PC-9 (cell line): ENCODE data around the gene SLC30A9. TPM values are rescaled to one million over a fixed set of nuclear protein-coding genes. Genes with fewer than 3 reads are reported as not detected.

Experiments used
- Bru-seq: library from RNA; stranded (reverse); fragments of 400-500 nt; gene quantifications from one replicate; lab custom pipeline; 2021; lab: Mats Ljungman, UMichigan
- BruChase-seq, 2 experiments: library from RNA; stranded (reverse); fragments of 400-500 nt; gene quantifications; one replicate each; lab custom pipeline; 2021; lab: Mats Ljungman, UMichigan
- BruUV-seq: library from RNA; stranded (reverse); fragments of 400-500 nt; replicated peaks from 2 replicates; lab custom pipeline; 2021; lab: Mats Ljungman, UMichigan
- CTCF ChIA-PET: fragments of 300-600 bp; sonication (Branson Sonifier 250); formaldehyde crosslinking; loops from one replicate; lab custom pipeline; 2022; ENCODE audit warnings: antibody characterized with exemption; lab: Charles Lee
- POLR2A ChIA-PET: fragments of 300-600 bp; sonication (Branson Sonifier 250); formaldehyde crosslinking; loops from one replicate; lab custom pipeline; 2022; ENCODE audit warnings: antibody characterized with exemption; ENCODE audit not compliant: unreplicated experiment; lab: Charles Lee
- DNase-seq, 2 experiments: peaks; one replicate each; pipeline versions ENCODE4 v3.0.0 to v3.0.0-alpha.2; 2015 to 2022; ENCODE audit warnings: mixed read lengths in 1 of 2
- H2AFZ ChIP-seq: fragments of 200-600 bp; sonication (generic); 2 replicates; pipeline ENCODE4 v1.8.1; 2017; ENCODE audit warnings: antibody characterized with exemption
- H3F3A ChIP-seq: fragments of 200-600 bp; sonication (generic); 2 replicates; pipeline ENCODE4 v1.8.1; 2017; ENCODE audit warnings: antibody characterized with exemption, mild to moderate bottlenecking, low read depth; ENCODE audit not compliant: insufficient read depth
- H3K27ac ChIP-seq: fragments of 200-600 bp; sonication (generic); 2 replicates; pipeline ENCODE4 v1.6.1; 2016; ENCODE audit warnings: mixed run types
- H3K27me3 ChIP-seq: fragments of 200-600 bp; sonication (generic); 2 replicates; pipeline ENCODE4 v1.6.1; 2016; ENCODE audit warnings: low read depth, mixed run types; ENCODE audit not compliant: insufficient read depth
- H3K36me3 ChIP-seq: fragments of 200-600 bp; sonication (generic); 2 replicates; pipeline ENCODE4 v1.6.1; 2016; ENCODE audit warnings: low read depth, mixed run types
- H3K4me1 ChIP-seq: fragments of 200-600 bp; sonication (generic); replicated peaks from 2 replicates; pipeline ENCODE4 v1.6.1; 2016; ENCODE audit warnings: mixed run types; ENCODE audit not compliant: insufficient read depth
- H3K4me2 ChIP-seq: fragments of 200-600 bp; sonication (generic); 2 replicates; pipeline ENCODE4 v1.6.1; 2017; ENCODE audit warnings: mixed run types
- H3K4me3 ChIP-seq: fragments of 200-600 bp; sonication (generic); 2 replicates; pipeline ENCODE4 v1.6.1; 2016; ENCODE audit warnings: mixed run types
- H3K79me2 ChIP-seq: fragments of 200-600 bp; sonication (generic); 2 replicates; pipeline ENCODE4 v1.6.1; 2017; ENCODE audit warnings: low read depth, mixed run types
- H3K9me2 ChIP-seq: fragments of 200-600 bp; sonication (generic); 2 replicates; pipeline ENCODE4 v1.8.1; 2017; ENCODE audit warnings: mild to moderate bottlenecking; ENCODE audit not compliant: insufficient read depth
- H3K9me3 ChIP-seq: fragments of 200-600 bp; sonication (generic); 2 replicates; pipeline ENCODE4 v1.8.1; 2016; ENCODE audit warnings: low read depth; ENCODE audit not compliant: insufficient read depth
- H4K20me1 ChIP-seq: fragments of 200-600 bp; sonication (generic); 2 replicates; pipeline ENCODE4 v1.8.1; 2017; ENCODE audit not compliant: insufficient read depth
- EZH2 ChIP-seq: fragments of 200-600 bp; sonication (generic); IDR thresholded peaks from 2 replicates; pipeline ENCODE4 v1.8.0; 2017; ENCODE audit warnings: antibody characterized with exemption, low read depth
- intact Hi-C: fragments of 100-400 bp; cut with micrococcal nuclease; formaldehyde crosslinking; loops from one replicate; pipeline ENCODE4 v1.10.0; 2022; ENCODE audit not compliant: unreplicated experiment
- long read RNA-seq: library from polyadenylated mRNA; stranded (forward); transcript quantifications from one replicate; pipeline ENCODE4 v2.0.0, GENCODE V29; 2022
- total RNA-seq: library from RNA; stranded (reverse); gene quantifications from 2 replicates; pipeline ENCODE4 v1.2.3, GENCODE V29; 2021
- TF ChIP-seq, protein P1 (sequence below): fragments of 200-600 bp; sonication (generic); conservative IDR thresholded peaks from 2 replicates; pipeline ENCODE4 v1.6.1; 2017; ENCODE audit warnings: mixed run types, antibody characterized with exemption, mild to moderate bottlenecking, moderate library complexity

SLC30A9 gene
- 37.0 and 47.6 TPM in 2 replicates for total RNA-seq
- Bru-seq, nascent RNA: percentile 84 among the genes with signal in this experiment
- percentile 86 among the genes with signal in this experiment for BruChase-seq, experiment 1, labeled RNA remaining after a 2-hour chase
- percentile 70 among the genes with signal in this experiment for BruChase-seq, experiment 2, labeled RNA remaining after a 6-hour chase
- long read RNA-seq, full-length matches to known transcripts: 40 of 99 reads
- long read RNA-seq, partial matches to known transcripts: 40 of 99 reads
- long read RNA-seq, other reads (novel, unspliced or antisense): 19 of 99 reads

DNA sequence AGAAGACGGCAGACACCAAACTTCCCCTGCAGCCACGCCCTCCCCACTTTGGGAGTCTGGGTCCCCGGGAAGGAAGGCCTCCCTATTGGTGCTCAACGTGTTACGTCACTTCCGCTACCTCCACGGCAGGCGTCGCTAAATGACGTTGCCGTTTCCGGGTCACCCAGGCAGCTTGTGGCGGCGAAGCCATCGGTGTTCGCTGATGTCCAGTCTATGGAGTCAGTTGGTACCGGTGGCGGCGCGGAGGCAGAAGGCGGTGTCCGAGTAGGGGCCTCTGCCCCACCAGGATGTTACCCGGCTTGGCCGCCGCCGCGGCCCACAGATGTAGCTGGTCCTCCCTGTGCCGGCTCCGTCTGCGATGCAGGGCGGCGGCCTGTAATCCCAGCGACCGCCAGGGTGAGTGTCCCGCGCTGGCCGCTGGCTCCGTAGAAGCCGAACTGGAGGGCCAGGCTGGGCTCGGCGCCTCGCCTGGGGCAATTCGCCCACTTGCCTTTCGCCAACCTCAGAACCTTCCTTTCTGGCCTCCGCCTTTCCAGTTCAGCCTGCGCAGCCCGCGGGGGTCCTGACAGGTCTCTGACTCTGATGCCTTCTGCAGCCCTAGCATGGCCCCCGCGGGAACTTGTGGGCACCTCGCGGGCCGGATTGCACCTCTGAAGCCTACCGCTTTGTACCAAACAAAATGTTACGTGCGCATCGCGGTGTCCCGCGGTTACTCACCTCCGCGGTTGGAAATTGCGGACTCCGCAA, at the start of gene SLC30A9:
TSS of gene SLC30A9 (plus strand) at position 166 of the 747 bp plus-strand sequence. CDS start at position 288, 122 bp downstream.
- TSS peak; percentile 70 for BruUV-seq
- peaks cover 22% of the 10 kb centered on the region for H3K4me1 ChIP-seq
- H3K9me3 ChIP-seq: no peaks in the 10 kb centered on the region
- no peaks in the 10 kb centered on the region for H3K27me3 ChIP-seq
- intact Hi-C loops: loop anchor here (1.0 kb wide), 1 partner anchor 55 kb away; the partner anchor contains the start of gene TMEM33
- 0 out of 2 replicates have a peak, but pooled peaks cover 4% of the 10 kb centered on the region for H4K20me1 ChIP-seq
- ChIA-PET CTCF (interaction anchor here (0.5 kb wide), 1 partner anchor 734 kb away, joined by 4 read pairs; no protein-coding TSS in a partner anchor), POLR2A (interaction anchor here (0.6 to 0.7 kb wide), 3 partner anchors 33 to 1939 kb away, joined by 3 to 4 read pairs (median 4); no protein-coding TSS in a partner anchor)
- no peaks in the 10 kb centered on the region for H3K9me2 ChIP-seq
- peak within 1 kb of the TSS; percentile 33 for H3K27ac ChIP-seq
- TF ChIP-seq EZH2: no peak
- TF ChIP-seq, protein P1, sequence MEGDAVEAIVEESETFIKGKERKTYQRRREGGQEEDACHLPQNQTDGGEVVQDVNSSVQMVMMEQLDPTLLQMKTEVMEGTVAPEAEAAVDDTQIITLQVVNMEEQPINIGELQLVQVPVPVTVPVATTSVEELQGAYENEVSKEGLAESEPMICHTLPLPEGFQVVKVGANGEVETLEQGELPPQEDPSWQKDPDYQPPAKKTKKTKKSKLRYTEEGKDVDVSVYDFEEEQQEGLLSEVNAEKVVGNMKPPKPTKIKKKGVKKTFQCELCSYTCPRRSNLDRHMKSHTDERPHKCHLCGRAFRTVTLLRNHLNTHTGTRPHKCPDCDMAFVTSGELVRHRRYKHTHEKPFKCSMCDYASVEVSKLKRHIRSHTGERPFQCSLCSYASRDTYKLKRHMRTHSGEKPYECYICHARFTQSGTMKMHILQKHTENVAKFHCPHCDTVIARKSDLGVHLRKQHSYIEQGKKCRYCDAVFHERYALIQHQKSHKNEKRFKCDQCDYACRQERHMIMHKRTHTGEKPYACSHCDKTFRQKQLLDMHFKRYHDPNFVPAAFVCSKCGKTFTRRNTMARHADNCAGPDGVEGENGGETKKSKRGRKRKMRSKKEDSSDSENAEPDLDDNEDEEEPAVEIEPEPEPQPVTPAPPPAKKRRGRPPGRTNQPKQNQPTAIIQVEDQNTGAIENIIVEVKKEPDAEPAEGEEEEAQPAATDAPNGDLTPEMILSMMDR: peak; percentile 38; the same call in 1 of the 2 replicates
- H3K4me3 ChIP-seq: peak within 1 kb of the TSS; percentile 70
- H3K36me3 ChIP-seq: no peaks in the 10 kb centered on the region
- peak within 1 kb of the TSS; percentile 85 for H3K4me2 ChIP-seq
- peak; percentile 87 to 88 for DNase-seq
- peaks cover 36% of the 10 kb centered on the region for H3K79me2 ChIP-seq
- no peaks in the 10 kb centered on the region for H3F3A ChIP-seq
- peak within 1 kb of the TSS; percentile 97 for H2AFZ ChIP-seq

DNA sequence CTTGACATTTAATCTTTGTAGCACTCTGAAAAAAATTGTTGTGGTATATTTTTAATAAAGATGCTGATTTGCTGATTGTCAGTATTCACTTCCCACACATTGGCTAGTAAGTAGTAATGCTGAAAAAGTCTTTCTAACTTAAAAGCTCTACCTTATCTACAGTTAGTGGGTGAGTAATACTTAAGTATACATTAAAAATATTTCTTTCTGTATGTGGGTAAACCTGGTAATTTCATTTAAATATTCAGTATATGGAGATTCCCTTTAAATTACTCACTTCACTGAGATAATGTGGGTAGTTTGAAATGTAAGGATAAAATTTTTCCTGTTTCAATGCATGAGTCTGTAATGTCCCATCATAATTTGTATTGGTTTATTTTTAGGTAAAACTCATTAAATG, 49.5 kb upstream of the SLC30A9 start:
- H3K4me1 ChIP-seq: peaks cover 36% of the 10 kb centered on the region
- no peaks in the 10 kb centered on the region for H3K9me2 ChIP-seq
- H3K27ac ChIP-seq: no peak overlapping the region
- peaks cover 43% of the 10 kb centered on the region for H3K36me3 ChIP-seq
- TF ChIP-seq, protein P1: no peak
- TF ChIP-seq EZH2: no peak
- ChIA-PET POLR2A (no interaction called here), CTCF (no interaction called here)
- intact Hi-C loops: no loop called here
- H3K79me2 ChIP-seq: peaks cover 67% of the 10 kb centered on the region
- H3K27me3 ChIP-seq: no peaks in the 10 kb centered on the region
- no peak overlapping the region for H3K4me2 ChIP-seq
- no peak overlapping the region for H2AFZ ChIP-seq
- DNase-seq: no peak
- BruUV-seq: no TSS peak
- peaks cover 13% of the 10 kb centered on the region for H4K20me1 ChIP-seq
- no peaks in the 10 kb centered on the region for H3K9me3 ChIP-seq
- H3F3A ChIP-seq: no peaks in the 10 kb centered on the region
- no peak overlapping the region for H3K4me3 ChIP-seq

DNA sequence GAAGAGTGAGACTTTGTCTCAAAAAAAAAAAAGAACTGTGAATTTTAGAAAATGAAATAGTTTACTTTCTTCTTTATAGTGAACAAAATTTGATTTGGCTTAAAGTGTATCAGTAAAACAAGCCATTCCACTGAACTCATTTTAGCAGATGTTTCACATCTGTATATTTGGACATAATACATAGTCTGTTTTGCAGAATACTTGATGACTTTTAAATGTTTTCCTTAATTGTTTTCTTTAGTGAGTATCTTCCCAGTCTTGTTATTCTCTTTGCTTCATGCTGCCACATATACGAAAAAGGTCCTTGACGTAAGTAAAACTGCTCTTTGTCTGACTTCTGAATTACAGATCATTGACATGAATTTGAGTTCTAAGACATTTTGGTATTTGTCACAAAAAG, 46.8 kb upstream of the SLC30A9 start:
- POLR2A ChIA-PET: no interaction called here
- H3K9me2 ChIP-seq: no peaks in the 10 kb centered on the region
- H3K9me3 ChIP-seq: no peaks in the 10 kb centered on the region
- TF ChIP-seq EZH2: no peak
- TF ChIP-seq, protein P1: no peak
- no peak overlapping the region for H3K4me3 ChIP-seq
- no peak overlapping the region for H2AFZ ChIP-seq
- no peaks in the 10 kb centered on the region for H3F3A ChIP-seq
- H3K27ac ChIP-seq: no peak overlapping the region
- H4K20me1 ChIP-seq: peaks cover 16% of the 10 kb centered on the region
- no peak for DNase-seq
- CTCF ChIA-PET: no interaction called here
- no TSS peak for BruUV-seq
- H3K4me2 ChIP-seq: no peak overlapping the region
- H3K36me3 ChIP-seq: peaks cover 45% of the 10 kb centered on the region
- no peaks in the 10 kb centered on the region for H3K27me3 ChIP-seq
- intact Hi-C loops: no loop called here
- peaks cover 11% of the 10 kb centered on the region for H3K4me1 ChIP-seq
- peaks cover 40% of the 10 kb centered on the region for H3K79me2 ChIP-seq
